Measurements from ENCODE around the gene MYO1D.
A peak's percentile ranks its signal among the peaks of the same experiment; 100 is the strongest.

MYO1D gene

DNA sequence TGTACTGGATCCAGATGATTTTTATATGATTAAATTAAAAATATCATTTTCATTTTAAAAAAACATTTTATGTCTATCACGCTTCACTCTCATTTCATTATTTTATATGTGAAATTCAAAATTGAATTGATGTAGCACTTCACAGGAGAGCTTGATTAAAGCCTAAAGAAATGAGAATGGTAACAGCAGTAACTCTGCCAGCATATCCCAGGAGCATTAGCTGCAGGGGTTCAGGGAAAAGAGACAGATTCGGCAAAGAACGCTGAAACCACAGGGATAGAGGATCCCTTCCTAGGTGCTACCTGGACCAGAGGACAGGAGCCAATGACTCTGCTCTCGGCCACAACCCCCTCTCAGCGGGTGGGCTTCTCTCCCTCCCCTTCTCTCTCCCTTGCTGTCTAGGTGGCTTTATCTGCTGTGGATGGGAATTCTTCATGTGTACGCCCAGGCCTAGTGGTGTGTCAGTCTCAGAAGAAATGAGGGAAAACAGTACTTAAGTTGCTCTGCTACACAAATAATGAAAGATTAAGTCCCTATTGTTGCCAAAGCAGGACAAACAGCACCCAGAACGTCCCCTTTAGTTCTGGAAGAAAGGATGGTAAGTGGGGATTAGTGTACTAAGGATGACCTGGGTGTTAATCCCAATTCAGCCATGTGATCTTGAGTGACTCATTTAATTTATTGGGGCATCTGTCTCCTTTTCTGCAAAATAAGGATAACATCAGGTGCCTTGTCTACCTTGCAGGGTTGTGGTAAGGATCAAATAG, 266.9 kb downstream of the MYO1D start:
- no peak for DNase-seq

DNA sequence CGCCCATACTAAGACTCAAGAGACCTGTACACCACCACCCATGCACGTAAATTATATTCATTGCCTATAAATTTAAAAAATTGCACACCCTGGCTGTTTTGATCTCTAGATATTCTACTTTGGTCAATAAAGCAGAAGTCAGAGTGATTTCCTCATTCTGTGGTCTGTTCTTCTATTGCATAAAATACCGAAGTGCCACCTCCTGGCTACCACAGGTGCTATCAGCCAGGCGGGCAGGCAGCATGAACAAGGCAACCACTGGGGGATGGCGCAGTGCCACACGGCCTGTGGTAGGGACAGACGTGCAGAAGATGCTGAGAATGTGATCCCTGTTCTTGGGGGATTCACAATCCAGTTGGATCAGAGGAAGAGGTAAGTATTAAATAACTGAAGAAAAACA, 267.8 kb downstream of the MYO1D start:
- DNase-seq: no peak

DNA sequence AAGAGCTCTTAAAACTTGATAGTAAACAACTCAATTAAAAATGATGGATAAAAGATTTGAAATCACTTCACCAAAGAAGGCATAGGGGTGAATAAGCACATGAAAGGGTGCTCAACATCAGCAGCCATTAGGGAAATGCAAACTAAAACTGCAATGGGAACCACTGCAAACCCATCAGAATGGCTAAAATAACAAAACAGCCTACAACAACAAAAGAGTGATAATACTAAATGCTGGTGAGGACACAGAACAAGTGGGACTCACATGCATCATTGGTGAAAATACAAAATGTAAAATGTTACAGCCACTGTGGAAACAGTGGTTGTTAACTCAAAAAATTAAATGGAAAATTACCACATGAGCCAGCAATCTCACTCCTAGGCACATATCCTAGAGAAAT, 268.7 kb downstream of the MYO1D start:
- DNase-seq: no peak

DNA sequence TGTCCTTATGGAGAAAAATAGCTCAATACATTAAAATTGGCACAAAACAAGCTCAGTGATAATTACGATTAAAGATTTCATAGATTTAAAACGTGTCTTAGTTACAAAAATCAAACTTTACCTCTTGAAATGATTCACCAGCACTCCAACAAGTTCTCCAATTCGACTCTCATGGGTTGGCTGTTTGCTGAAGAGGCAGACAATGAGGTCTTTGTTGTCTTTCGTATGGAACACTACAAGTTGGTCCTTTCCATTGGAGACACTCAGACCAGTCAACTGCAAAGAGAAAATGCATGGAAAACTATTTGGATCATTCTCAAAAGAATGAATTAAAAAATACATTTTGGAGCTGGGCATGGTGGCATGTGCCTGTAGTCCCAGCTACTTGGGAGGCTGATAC, 272.0 kb downstream of the MYO1D start:
- no peak for DNase-seq

- DNase-seq: no peak
These were observed 274.5 kb downstream of the MYO1D start for GRCh38 chr17:32602396-32602795.

- DNase-seq: no peak
These were observed 275.1 kb downstream of the MYO1D start for GRCh38 chr17:32601866-32602265.

DNA sequence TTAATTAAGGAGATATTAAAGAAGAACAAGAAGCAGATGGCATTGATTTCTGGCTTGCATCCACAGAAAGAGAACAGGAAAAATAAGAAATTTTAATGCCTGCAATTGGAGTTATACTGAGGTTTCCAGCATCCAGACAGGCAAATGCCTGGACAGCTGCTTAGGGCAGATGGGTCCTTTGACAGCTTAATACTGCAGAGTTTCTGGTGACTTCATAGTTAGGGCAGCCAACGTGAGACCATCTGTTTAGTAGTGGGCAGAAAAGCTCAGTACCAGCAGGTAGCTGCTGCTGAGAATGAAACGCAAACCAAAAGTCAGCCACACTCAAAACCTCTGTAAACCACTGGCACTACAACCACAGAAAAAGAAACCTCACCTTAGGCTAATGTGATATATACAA, 280.3 kb downstream of the MYO1D start:
- no peak for DNase-seq

GRCh38 chr17:32596206-32596605, 280.7 kb downstream of the MYO1D start:
- no peak for DNase-seq

DNA sequence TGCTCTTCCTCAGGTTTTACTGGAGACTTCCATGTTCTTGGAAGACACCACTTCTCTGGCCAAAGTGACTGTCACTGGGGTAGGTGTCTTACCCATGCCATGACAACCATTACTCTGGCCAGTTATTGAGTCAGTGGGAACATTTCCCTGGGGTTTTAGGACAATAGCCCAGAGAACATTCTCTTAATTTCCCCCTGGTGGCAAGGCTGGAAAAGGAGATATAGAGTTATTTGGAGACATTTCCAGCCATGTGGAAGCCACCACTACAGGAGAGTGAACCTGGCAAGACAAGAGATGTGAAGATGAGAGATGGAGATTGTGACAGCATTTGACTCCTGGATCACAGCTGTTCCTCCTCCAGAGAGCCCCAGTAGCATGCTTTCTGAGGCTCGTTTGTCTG, 283.9 kb downstream of the MYO1D start:
- no peak for DNase-seq

DNA sequence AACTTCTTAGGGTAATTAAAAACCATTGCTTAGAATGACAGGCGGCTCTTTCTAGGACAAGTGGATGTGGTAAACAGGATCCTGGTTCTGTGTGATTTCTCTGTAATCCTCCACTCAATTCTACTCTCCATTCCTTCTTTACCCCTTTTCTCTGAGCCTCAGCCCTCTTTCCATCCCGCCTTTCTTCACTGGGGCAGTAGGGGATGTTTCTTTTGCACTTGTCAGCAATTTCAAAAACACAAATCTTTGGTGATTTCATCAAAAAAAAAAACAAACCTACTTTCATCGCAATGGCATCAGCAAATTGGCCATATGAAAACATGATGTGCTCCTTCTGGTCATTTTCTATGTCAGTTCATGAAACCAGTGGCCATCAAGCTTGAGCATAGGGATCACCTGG, 285.5 kb downstream of the MYO1D start:
- DNase-seq: no peak

DNA sequence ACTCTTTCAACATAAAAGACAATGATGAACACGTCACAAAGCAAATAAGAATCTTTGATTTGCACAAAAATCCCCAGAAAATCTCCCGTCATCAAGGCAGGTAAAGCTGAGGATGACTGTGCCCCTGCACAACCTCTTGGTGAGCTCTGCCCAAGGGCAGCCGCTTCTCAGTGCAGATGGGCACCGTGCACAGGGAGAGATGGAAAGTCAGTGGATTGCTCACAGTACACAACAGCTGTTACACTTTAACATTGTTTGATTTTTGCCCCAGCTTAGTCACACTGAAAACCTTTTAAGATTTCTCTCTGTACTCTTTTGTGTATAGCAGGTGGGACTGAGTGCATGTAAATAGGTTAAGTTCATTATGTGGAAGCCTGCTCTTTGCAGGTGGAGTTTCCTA, 285.9 kb downstream of the MYO1D start:
- DNase-seq: peak; percentile 9

GRCh38 chr17:32588982-32589381, 287.9 kb downstream of the MYO1D start:
- DNase-seq: no peak

DNA sequence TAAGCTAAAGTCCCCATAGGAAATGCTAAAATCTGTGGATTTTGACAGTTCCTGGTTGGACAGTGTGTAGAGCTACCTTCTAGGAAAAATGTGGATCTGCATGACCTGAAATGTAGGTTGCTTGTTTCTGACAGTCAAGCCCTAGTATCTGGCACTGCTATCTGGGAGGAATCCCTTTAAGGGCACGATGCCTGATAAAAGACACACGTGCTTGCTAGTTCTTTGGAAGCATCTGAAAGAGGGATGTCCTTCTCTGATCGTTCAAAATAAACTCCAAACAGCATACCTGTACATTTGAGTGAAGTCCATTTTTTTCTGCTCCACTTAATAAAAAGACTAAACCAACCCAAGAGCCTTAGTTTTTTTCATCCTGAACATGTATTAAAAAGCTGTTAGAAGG, 288.8 kb downstream of the MYO1D start:
- no peak for DNase-seq

- no peak for DNase-seq
These were observed 290.3 kb downstream of the MYO1D start for GRCh38 chr17:32586666-32587065.

DNA sequence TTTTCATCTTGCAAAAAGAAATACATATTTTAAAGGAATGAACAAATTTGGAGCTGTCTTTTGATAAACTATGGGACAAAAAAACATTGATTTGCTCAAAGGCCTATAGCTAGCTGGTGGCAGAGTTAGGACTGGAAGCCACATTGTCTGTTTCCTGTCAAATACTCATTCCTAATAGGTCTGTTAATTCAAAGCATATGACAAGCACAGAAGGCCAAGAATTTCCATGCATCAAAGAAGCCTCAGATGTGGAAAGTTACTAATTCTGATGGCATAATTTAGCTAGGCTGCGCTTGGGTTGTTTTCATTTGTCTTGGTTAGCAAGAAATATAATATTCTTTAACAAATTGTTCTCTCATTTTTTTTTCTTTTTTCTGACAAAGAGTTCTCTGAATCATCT, 292.1 kb downstream of the MYO1D start:
- DNase-seq: no peak

GRCh38 chr17:32583053-32583452, 293.9 kb downstream of the MYO1D start:
- DNase-seq: no peak

DNA sequence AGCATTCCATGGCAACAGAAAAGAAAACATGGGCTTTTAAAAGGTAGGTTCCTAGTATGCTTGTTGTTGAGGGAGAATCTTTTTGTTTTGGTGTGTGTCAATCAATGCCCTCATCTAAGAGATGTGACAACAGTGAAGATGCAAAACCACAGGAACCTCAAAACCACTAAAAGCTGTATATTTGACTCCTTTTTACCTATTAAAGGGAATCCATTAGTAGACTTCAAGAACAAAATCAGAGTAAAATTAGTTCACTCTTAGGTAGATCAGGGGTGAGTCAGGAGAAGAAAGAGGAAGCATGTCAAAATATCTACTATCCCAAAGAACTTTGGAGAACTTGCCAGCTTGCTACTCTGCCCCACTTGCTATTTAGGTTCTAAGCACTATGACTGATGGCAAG, 301.1 kb downstream of the MYO1D start:
- no peak for DNase-seq

- no peak for DNase-seq
These were observed 306.9 kb downstream of the MYO1D start for GRCh38 chr17:32570081-32570396.

DNA sequence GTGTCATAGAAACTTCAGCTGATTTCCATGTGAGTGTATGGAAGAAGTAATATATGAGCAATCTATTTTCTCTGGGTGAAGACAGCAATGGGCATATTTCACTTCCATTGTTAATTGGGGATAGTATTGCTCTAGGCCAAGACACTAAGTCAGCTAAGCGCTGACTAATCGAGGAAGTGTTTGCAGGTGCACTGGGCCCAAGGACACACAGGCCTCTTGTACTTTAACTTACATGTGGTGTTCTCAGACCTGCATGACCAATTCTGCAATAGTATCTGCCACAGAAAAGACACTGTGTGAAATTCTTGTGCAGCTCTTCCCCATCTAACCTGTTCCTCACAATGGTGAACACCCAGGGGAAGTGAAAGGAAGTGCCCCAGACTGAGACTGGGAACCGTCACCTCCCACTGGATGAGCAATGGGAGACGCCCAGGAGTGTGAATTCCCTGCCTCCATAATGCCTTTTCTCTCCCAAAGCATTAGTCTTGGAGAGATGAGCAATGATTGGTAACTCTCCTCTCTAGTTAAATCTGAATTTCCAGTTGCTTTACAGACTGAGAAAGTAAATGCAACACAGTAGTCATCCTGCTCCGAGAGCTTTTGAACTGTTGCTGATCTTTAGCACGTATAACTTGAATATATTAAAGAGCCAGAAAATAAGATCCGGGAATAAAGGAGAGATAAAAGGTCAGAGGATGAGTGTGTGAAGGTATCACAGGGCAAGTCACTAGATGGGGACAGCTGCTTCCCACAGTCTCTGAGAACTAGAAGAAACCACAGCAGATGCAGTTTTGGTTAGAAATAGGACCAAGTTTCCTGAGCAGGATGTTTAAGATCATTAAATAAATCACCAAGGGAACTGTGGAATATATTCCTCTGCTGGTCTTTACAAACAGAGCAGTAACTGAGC, 307.5 kb downstream of the MYO1D start:
- no peak for DNase-seq

DNA sequence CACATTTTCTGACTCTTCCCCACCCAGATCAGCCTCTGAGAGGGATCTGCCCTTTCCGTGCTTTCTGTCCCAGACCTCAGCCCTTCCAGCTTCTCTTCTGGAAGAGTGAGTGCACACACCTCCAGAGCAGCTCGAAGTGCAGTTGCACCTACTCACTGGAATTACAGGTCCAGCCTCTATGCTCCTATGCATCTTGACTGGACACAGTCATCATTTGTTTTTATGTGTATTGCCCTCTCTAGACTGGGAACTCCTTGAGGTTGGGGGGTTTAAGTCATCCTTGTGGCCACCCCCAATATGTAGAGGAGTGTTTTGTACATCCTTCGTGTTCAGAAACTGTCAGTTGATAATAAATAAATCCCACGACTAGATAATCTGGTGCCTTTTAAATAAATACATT, 308.2 kb downstream of the MYO1D start:
- DNase-seq: no peak

- no peak for DNase-seq
These were observed 309.4 kb downstream of the MYO1D start for GRCh38 chr17:32567511-32567910.

- DNase-seq: no peak
These were observed 309.8 kb downstream of the MYO1D start for GRCh38 chr17:32567086-32567485.

DNA sequence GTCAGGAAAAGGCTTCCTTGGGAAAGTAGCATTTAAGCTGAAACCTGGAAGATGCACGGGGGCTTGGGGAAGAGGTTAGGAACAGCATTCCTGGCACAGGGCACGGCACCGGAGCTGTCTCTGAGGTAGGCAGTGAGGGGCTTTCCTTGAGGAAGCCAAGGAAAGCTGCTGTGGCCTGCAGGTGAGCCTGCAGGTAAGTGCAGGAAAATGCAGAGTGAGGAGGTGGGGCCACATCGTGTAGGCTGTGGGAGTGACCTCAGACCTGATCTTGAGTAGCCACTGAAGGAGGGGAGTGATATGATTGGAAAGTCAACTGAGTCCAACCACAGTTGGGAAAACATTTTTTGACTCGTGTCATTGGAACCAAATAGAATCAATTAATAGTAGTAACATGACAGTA, 310.6 kb downstream of the MYO1D start:
- no peak for DNase-seq

DNA sequence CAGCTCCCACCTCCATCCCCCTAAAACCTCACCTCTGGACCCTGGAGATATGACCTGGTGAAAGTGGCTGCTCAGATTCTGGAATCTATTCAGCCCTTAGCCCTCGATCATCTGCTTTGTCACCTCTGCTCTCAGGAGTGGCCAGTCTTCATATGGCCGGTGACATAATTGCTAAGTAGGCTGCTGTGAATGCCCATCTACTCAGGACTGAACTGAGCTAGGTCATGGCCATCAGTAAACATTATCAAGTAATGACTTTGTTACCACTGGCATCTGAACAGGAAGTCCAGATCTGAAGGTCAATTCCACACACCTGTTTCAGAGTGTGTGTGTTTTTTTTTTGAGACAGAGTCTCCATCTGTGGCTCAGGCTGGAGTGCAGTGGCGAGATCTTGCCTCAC, 311.5 kb downstream of the MYO1D start:
- no peak for DNase-seq

DNA sequence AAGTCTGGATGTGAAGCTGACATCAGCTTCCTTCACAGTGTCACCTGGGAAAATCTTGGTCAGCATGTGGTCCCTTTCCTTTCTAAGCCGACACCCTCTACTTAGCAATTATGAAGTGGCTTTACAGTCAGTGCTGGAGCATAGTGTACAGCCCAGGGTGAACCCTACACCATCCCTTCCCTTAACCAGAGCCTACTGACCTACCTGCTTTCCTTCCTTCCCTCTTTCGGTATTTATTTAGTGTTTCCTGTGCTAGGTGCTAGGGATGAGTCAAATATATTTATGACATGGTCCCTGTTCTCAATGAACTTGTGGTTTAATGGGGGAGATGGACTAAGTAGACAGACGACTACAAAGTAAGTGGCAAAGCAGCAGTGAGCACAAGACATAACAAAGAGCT, 312.6 kb downstream of the MYO1D start:
- DNase-seq: no peak
